NCI-H345 treated with DMSO at 0.1 percent for 48 hours (cell line): ENCODE measurements around the gene CTDSP2.

Experiments
- DNase-seq: peaks from one replicate; lab custom pipeline; 2025; ENCODE audit not compliant: unreplicated experiment; lab: John Stamatoyannopoulos, UW

CTDSP2 gene

DNA sequence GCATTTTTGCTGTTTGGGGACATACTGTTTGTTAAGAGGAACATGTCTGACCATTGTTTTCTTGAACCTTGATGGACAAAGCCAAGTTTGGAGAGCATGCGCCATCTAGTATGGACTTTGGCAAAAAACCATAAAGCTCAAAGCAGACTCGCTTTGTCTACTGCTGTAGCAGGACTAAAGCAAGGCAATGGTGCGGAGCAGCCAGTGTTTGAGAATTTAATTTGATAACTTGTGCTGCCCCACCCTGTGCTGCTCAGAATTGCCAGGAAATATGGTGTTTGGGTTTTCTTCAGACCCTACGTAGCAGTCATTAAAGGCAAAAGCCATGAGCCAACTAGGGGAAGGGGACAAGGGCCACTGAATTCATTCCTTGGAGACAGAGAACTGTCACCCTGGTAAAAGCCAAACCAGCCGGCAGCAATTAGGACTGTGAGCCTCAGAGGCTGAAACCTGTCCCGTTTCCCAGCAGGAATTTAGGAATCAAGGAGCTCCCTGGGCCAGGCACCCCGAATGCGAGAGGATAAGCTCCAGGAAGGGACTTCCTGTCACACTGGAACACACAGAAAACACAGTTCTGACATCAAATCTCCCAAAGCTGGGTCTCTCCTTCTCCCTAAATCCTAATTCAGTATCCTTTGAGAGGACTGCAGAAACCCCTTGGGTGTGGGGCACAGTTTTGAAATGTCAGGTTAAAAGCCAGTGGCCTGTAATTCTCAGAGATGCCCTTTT lies 29.1 kb downstream of the CTDSP2 start:
- DNase-seq = no peak

- no peak for DNase-seq
Observed at GRCh38 chr12:57816855-57817151, 29.7 kb downstream of the CTDSP2 start.

DNA sequence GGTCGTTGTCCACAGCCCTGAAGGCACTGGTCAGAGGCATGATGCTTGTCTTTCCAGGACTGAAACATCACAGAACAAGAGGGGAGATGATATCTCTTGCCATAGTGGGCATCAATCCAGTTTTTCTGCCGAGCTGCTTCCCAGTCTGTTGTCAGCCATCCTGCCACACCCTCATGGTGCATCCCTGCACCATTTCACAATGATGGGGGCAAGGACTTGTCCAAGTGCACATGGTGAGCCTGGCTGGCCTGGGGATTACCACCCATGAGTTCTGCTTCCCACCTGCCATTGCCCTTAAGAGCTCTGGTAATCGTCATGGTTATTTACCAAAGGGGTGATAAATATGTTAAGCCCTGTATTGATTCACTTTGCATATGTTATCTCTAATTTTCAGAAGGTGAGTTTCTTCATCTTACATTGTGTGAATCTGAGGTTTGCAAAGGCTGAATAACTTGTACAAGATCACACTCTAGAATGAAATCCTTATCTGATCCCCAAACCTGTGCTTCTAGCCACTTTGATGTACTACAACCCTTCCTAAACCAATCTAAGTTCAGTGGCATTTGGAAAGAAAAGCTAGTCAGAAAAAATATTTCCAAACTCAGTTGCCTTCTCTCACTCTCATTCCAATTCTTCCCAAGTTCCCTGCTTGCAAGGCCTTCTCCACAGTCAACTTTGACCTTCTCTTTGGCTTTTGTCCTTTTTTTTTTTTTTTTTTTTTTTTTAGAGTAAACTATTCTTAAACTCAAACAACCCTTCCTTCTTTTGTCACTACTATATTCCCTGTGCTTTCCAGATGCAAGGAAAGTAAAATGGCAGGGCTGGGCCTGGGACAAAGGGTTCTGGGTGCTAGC lies 30.3 kb downstream of the CTDSP2 start:
- DNase-seq = peak; percentile 54

DNA sequence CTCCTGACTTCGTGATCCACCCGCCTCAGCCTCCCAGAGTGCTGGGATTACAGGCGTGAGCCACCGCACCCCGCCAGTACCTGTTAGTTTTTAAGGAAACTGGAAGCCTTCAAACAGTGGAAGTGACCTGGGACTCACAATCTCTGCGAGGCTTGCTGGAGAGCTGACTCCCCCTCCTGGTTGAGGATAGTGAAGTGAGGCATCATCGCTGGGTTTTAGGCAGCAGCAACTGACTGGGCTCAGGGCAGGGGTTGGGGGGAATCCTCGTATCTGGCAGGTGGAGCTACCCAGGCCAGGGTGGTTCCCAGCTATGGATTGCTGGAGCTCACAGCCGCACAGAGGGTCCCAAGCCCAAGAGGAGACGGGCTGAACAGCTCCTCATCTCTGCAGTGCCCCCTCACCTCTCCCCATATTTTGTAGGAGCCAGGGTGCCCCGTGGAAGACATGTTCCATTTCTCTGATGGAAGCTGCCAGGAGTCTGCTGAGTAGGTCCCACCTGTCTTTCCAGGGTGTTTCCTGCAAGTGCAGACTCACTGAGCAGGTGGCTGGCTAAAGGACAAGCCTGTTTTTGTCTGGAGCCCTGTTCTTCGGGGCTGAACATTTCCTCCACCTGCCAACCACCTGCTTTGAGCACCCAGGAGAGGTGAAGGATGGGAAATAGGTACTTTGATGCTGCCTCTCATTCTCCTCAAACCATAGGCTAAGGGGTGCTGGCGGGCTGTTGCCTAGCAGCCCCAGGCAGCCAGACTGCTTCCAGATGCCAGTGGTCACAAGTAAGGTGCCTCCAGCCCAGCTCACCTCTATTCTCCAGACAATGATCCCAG lies 31.1 kb downstream of the CTDSP2 start:
- DNase-seq = peak; percentile 69

- DNase-seq = no peak
Observed at GRCh38 chr12:57813971-57814772, 32.4 kb downstream of the CTDSP2 start.

DNA sequence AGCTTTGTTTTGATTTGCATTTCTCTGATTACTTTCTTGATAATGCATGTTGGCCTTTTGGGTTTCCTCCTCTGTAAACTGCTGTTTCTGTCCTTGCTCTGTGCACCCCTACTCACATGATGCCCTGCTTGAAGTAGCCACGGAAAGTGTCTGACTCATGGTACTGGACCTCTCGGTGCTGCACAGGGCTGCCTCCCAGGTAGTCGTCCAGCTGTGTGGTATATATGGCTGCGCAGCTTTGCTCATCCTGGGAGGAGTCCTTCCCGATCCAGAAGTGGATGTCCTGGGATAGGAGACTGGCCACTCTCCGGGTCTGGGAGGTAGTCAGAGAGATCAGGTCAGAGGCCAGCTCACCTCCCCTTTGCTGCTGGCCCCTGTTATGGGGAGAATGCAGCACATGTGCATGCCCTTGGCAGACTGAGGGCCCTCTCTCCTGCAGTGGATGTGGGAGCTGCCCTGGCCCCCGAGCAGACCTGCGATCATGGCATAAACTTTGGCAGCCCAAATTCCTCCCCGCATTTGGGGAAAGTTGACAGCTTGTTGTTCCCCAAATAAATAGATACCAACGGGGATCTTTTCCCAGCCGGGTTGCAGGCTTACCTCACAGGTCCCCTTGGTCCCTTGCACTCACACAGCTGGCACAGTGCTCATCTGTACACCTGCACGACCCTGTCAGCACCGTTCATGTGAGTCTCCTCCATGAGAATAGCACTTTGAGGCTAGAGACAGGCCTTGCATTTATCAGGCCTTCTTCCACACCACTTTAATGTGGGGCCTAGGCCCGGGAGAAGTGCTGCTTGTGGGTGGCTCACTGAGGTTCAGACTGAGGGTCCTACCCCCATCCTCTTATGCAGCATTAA lies 33.2 kb downstream of the CTDSP2 start:
- DNase-seq = no peak

DNA sequence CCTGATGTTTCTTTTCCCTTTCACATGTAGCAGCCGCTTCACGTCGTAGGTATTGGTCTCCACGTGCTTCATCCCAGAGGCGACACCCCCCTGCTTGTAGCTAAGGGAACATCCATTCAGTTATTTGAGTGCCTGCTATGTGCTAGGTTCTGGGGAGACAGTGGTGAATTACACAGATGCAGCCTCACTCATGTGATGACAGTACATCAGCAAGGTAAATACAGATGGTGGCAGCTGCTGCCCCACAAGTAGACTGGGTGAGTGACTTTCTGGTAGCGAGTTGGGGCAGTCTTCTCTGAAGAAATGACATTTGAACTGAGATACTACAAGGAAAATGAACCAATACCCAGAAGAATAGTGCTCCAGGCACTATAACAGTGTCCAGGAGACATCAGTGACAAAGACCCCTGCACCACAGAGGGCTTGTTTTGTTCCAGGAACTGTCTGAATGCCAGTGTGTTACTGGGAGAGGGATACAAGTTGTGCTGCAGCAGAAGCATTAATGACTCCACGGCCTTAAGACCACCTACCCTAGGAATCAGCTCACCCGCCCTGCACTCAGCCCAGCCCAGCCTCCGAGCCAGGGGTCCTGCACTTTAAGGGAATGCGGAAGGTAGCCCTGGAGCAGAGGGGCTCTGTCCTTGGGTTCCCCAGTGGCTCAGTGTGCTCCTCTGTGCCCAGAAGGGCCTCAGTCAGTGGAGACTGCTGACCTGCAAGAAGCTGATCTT lies 35.3 kb downstream of the CTDSP2 start:
- DNase-seq = no peak

- DNase-seq = no peak
Observed at GRCh38 chr12:57810450-57810849, 36.1 kb downstream of the CTDSP2 start.

GRCh38 chr12:57809425-57809824 lies 37.1 kb downstream of the CTDSP2 start:
- no peak for DNase-seq

GRCh38 chr12:57808351-57808750 lies 38.2 kb downstream of the CTDSP2 start:
- no peak for DNase-seq

- DNase-seq = no peak
Observed at GRCh38 chr12:57807285-57807684, 39.2 kb downstream of the CTDSP2 start.

- DNase-seq = no peak
Observed at GRCh38 chr12:57806677-57807076, 39.9 kb downstream of the CTDSP2 start.

DNA sequence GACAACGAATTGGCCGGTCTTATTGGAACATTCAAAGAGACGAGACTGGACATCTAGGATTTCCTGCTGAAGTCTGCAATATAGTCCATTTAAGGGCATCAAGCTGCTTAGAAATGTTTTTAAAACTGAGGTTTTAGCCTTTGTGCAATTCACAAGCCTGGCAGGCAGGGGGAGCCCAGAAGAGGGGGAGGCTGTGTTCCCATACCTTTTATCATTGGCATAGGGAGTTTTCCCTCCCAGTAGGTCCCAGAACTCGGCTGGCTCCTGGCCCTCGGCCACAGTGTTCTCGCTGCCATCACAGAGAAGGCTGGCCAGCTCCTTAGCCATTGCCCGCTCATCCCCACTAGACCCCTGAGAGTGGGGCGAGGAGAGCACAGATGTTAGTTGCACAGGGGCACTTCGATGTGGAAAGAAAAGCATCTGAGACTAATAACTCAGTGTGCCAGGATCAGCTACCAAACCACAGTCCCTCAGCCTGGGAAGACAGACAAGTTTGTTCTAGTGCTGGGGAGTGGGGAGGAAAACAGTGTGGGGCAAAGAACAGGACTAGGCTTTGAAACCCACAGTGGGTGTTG lies 43.1 kb downstream of the CTDSP2 start:
- no peak for DNase-seq

DNA sequence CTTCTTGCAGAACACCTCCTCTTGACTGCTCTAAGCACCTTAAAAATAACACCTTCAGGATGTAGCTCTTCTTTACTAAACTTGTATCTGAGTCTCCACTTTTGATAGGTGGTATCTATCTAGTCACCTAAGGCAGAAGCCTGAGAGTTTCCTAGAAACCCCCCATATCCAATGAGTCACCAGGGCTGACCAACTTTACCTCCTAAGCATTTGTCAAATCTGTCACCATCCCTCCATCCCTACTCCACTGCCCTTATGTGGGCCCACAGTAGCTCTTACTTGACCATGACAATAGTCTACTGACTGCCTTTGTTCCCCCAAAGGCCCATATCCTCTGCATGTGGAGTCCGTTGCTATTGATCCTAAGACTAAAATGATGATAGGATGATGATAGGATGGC lies 43.9 kb downstream of the CTDSP2 start:
- no peak for DNase-seq

- no peak for DNase-seq
Observed at GRCh38 chr12:57800965-57801364, 45.6 kb downstream of the CTDSP2 start.

DNA sequence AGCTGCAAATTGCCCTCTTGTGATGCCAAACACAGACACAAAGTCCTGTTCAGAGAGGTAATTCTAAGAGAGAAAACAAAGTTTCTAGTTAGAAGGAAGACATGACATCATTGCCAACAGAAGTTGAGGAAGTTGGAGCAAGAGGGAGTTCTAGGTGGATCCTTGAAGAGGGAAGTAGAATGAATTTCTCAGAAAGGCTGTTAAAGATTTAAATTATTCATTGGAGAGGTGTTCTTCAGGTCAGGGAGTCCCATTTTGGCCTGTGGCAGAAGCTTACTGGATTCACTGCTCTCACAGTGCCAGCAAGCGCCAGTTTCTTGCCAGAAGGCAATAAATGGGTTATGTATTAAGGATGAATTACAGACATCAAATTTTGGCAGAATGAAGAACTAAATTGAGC lies 48.6 kb downstream of the CTDSP2 start:
- no peak for DNase-seq

- no peak for DNase-seq
Observed at GRCh38 chr12:57796996-57797395, 49.5 kb downstream of the CTDSP2 start.

- DNase-seq = no peak
Observed at GRCh38 chr12:57795354-57795753, 51.2 kb downstream of the CTDSP2 start.

- no peak for DNase-seq
Observed at GRCh38 chr12:57793920-57794319, 52.6 kb downstream of the CTDSP2 start.
